Endothelial cell of umbilical vein (primary cell): Measurements from ENCODE around the gene SMCP. TPM values are rescaled to one million over a fixed set of nuclear protein-coding genes. Genes with fewer than 3 reads are reported as not detected.

Source experiments
- BruUV-seq: library from RNA; stranded (reverse); fragments of 400-500 nt; replicated peaks from 2 replicates; lab custom pipeline; 2021; lab: Mats Ljungman, UMichigan
- CTCF ChIA-PET: fragments of 300-600, 350-600 bp; sonication (Branson Sonifier 250); formaldehyde crosslinking; loops from one replicate; lab custom pipeline; 2021; ENCODE audit warnings: antibody characterized with exemption, inconsistent platforms; lab: Charles Lee
- POLR2A ChIA-PET: fragments of 300-600, 350-600 bp; sonication (Branson Sonifier 250); formaldehyde crosslinking; loops from one replicate; lab custom pipeline; 2021; ENCODE audit warnings: antibody characterized with exemption, inconsistent platforms; lab: Charles Lee
- DNase-seq: peaks from one replicate; pipeline ENCODE4 v3.0.0-alpha.2; 2011; ENCODE audit warnings: low read depth, low spot score
- FAIRE-seq: peaks from 2 replicates; lab custom pipeline; 2011; peaks lifted over from hg19 to GRCh38; lab: Jason Lieb, UNC
- H2AFZ ChIP-seq: 2 replicates; pipeline ENCODE4 v1.6.0; 2012; ENCODE audit warnings: low read depth, low read length, control low read depth, inconsistent platforms
- H3K27ac ChIP-seq: 2 replicates; pipeline ENCODE4 v1.5.1; 2011; ENCODE audit warnings: low read depth, mild to moderate bottlenecking, control low read depth, low read length, moderate library complexity; ENCODE audit not compliant: insufficient read depth
- H3K27me3 ChIP-seq, 2 experiments: 2 replicates each; pipeline versions ENCODE4 v1.6.0 to v1.6.1; 2011; ENCODE audit warnings: low read length in 2 of 2, mixed read lengths in 1 of 2; ENCODE audit not compliant: control insufficient read depth in 2 of 2, insufficient read depth in 2 of 2
- H3K36me3 ChIP-seq, 2 experiments: 2 replicates in 1 of 2; 3 replicates in 1 of 2; pipeline ENCODE4 v1.5.1; 2011; ENCODE audit warnings: low read length in 2 of 2, mild to moderate bottlenecking in 1 of 2, moderate library complexity in 1 of 2; ENCODE audit not compliant: control insufficient read depth in 2 of 2, insufficient read depth in 2 of 2; ENCODE audit errors: extremely low read depth in 1 of 2
- H3K4me1 ChIP-seq: 3 replicates; pipeline ENCODE4 v1.5.1; 2011; ENCODE audit warnings: mild to moderate bottlenecking, low read length; ENCODE audit not compliant: control insufficient read depth, insufficient read depth; ENCODE audit errors: extremely low read depth
- H3K4me2 ChIP-seq: 2 replicates; pipeline ENCODE4 v1.6.1; 2011; ENCODE audit warnings: low read length, control low read depth, mixed read lengths; ENCODE audit not compliant: insufficient read depth
- H3K4me3 ChIP-seq, 3 experiments: fragments of 200-600 bp in 1 of 3; sonication (generic), shearing (Covaris generic) in 1 of 3; replicated peaks in 1 of 3; 2 replicates each; pipeline ENCODE4 v1.5.1; 2011 to 2016; ENCODE audit warnings: control low read depth in 3 of 3, low read length in 3 of 3, mild to moderate bottlenecking in 2 of 3, inconsistent platforms in 1 of 3, low read depth in 1 of 3, moderate library complexity in 1 of 3; ENCODE audit not compliant: insufficient read depth in 1 of 3
- H3K79me2 ChIP-seq: 2 replicates; pipeline ENCODE4 v1.6.0; 2012; ENCODE audit warnings: low read length, inconsistent platforms; ENCODE audit not compliant: control insufficient read depth, insufficient read depth
- H3K9ac ChIP-seq: replicated peaks from 2 replicates; pipeline ENCODE3; 2011; ENCODE audit warnings: low read length, control low read depth; ENCODE audit not compliant: insufficient read depth; ENCODE audit errors: extremely low read depth
- H3K9me1 ChIP-seq: replicated peaks from 3 replicates; pipeline ENCODE4 v1.6.0; 2011; ENCODE audit warnings: mild to moderate bottlenecking, low read length; ENCODE audit not compliant: control insufficient read depth, insufficient read depth; ENCODE audit errors: extremely low read depth
- H3K9me3 ChIP-seq: replicated peaks from 2 replicates; pipeline ENCODE4 v1.5.1; 2012; ENCODE audit warnings: low read length, inconsistent platforms; ENCODE audit not compliant: control insufficient read depth, insufficient read depth
- H4K20me1 ChIP-seq: replicated peaks from 2 replicates; pipeline ENCODE3; 2011; ENCODE audit warnings: mild to moderate bottlenecking, low read length; ENCODE audit not compliant: control insufficient read depth, insufficient read depth; ENCODE audit errors: extremely low read depth
- EZH2 ChIP-seq: IDR thresholded peaks from 2 replicates; pipeline ENCODE4 v1.6.1; 2012; ENCODE audit warnings: borderline replicate concordance, low read depth, mild to moderate bottlenecking, moderate library complexity, low read length, inconsistent platforms; ENCODE audit not compliant: severe bottlenecking
- FOS ChIP-seq: IDR thresholded peaks from 2 replicates; pipeline ENCODE4 v1.6.1; 2011; ENCODE audit warnings: mild to moderate bottlenecking, low read length, moderate library complexity, borderline replicate concordance; ENCODE audit not compliant: insufficient read depth
- GATA2 ChIP-seq: IDR thresholded peaks from 2 replicates; pipeline ENCODE4 v1.7.0; 2011; ENCODE audit warnings: low read depth, mild to moderate bottlenecking, moderate library complexity, mixed read lengths, low read length; ENCODE audit not compliant: insufficient read length, insufficient read depth
- JUN ChIP-seq: IDR thresholded peaks from 2 replicates; pipeline ENCODE4 v1.6.1; 2011; ENCODE audit warnings: borderline replicate concordance, low read depth; ENCODE audit not compliant: insufficient read length, insufficient read depth
- MYC ChIP-seq: IDR thresholded peaks from one replicate; pipeline ENCODE4 v1.6.1; 2011; ENCODE audit warnings: mild to moderate bottlenecking, low read depth, low read length
- POLR2A ChIP-seq: IDR thresholded peaks from 2 replicates; pipeline ENCODE4 v1.6.1; 2012; ENCODE audit warnings: low read depth, mild to moderate bottlenecking, control low read depth, low read length
- POLR2AphosphoS5 ChIP-seq: IDR thresholded peaks from 2 replicates; pipeline ENCODE4 v1.6.1; 2012; ENCODE audit warnings: low read depth, mild to moderate bottlenecking, control low read depth, low read length, moderate library complexity; ENCODE audit not compliant: insufficient read depth
- dilution Hi-C: fragments of 300-500 bp; cut with MboI; formaldehyde crosslinking; loops from one replicate; pipeline ENCODE4 v1.15.0; 2019; ENCODE audit warnings: low sequenced_read_pairs; ENCODE audit not compliant: extremely low pct_ligation_motif_present
- intact Hi-C: fragments of 100-400 bp; cut with micrococcal nuclease; formaldehyde crosslinking; loops from one replicate; pipeline ENCODE4 v1.10.0; 2022
- polyA plus RNA-seq, 4 experiments: library from polyadenylated mRNA; depleted of rRNA in 3 of 4; stranded (reverse) in 3 of 4; unstranded in 1 of 4; fragments of >200 nt; gene quantifications; 2 replicates each; pipeline versions ENCODE4 v1.2.1 to v1.2.3, GENCODE V29; 2011 to 2012; ENCODE audit warnings: missing spikeins in 1 of 4
- total RNA-seq: library from RNA; stranded (reverse); gene quantifications from 2 replicates; pipeline ENCODE4 v1.2.3, GENCODE V29; 2021
- TF ChIP-seq, protein P1 (sequence below): IDR thresholded peaks from 2 replicates; pipeline ENCODE4 v1.6.1; 2011; ENCODE audit not compliant: insufficient read depth, insufficient read length
- TF ChIP-seq, protein P2 (sequence below), 2 donors: IDR thresholded peaks; 1 replicate in 1 of 2; 2 replicates in 1 of 2; pipeline ENCODE4 v1.5.1; 2011; ENCODE audit warnings: low read length in 2 of 2, mild to moderate bottlenecking in 2 of 2, moderate library complexity in 2 of 2, control low read depth in 1 of 2, inconsistent platforms in 1 of 2, low read depth in 1 of 2; ENCODE audit not compliant: insufficient read depth in 1 of 2; ENCODE audit errors: extremely low read depth in 1 of 2

Gene SMCP
- total and polyA plus RNA-seq, 2 donors (not counting 3 experiments of a cell fraction or from before 2014, with no cell fraction given), result not detected

DNA sequence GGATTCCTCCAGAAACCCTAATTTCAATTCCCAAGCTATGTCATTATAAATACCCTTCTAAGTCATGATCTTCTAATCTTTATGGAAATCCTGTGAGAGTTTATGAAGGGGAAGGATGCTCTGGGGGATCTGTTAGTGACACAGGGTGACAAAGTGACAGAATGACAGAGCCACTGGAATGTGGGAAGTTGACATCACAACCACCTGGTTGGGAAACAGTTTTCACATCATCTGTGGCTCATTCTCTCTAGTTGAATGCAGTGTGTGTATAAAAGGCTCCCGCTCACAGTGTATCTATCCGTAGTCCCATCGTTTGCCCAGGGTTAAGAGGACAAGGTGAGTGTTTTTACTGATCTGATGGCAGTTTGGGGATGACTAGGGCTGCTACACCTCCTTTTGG, 18.4 kb upstream of the SMCP start, which contains the start of gene LCE7A:
Gene LCE7A (plus strand): TSS at position 301 of the 400 bp plus-strand sequence. CDS start 702 bp downstream, outside the sequence.
- Histone ChIP-seq H2AFZ (no peak within 1 kb of the TSS), H3K27ac (no peak within 1 kb of the TSS), H3K4me2 (no peak within 1 kb of the TSS), H3K4me3 (no peak within 1 kb of the TSS), H3K4me1 (no peaks in the 10 kb centered on the region), H3K9me1 (no peaks in the 10 kb centered on the region), H4K20me1 (no peaks in the 10 kb centered on the region), H3K27me3 (no peaks in the 10 kb centered on the region), H3K9ac (no peak within 1 kb of the TSS), H3K9me3 (no peaks in the 10 kb centered on the region), H3K79me2 (no peaks in the 10 kb centered on the region), H3K36me3 (no peaks in the 10 kb centered on the region)
- no peak for DNase-seq
- CTCF ChIA-PET, result no interaction called here
- POLR2A ChIA-PET, result no interaction called here
- FAIRE-seq, result no peak
- intact Hi-C loops (no loop called here), dilution Hi-C loops (no loop called here)
- TF ChIP-seq GATA2 (no peak), JUN (no peak), POLR2AphosphoS5 (no peak)
- no TSS peak for BruUV-seq

DNA sequence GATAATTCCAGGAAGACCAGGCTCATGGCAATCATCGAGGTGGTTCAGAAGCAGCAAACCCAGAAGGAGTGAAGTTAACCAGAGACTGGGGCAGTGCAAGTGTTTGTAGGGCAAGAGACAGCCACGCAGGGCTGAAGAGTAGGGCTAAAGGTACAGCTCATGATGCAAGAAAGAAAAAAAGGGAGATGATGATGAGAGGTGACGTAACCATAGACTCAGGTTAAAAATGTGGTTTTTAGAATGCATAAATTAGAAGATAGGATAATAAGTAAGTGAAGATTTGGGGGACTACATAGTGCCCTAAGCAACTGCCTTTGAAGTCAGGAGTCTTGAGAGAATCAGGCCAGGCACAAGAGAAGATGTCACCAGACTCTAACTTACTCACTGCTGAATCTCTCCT, 18.0 kb upstream of the SMCP start:
- CTCF ChIA-PET, result no interaction called here
- no peak for TF ChIP-seq POLR2A
- TF ChIP-seq GATA2, result no peak
- TF ChIP-seq JUN, result no peak
- no peak for TF ChIP-seq POLR2AphosphoS5
- TF ChIP-seq MYC, result no peak
- no peak for TF ChIP-seq FOS
- TF ChIP-seq, protein P1, sequence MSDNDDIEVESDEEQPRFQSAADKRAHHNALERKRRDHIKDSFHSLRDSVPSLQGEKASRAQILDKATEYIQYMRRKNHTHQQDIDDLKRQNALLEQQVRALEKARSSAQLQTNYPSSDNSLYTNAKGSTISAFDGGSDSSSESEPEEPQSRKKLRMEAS, result no peak
- TF ChIP-seq EZH2, result no peak
- TF ChIP-seq, protein P2, sequence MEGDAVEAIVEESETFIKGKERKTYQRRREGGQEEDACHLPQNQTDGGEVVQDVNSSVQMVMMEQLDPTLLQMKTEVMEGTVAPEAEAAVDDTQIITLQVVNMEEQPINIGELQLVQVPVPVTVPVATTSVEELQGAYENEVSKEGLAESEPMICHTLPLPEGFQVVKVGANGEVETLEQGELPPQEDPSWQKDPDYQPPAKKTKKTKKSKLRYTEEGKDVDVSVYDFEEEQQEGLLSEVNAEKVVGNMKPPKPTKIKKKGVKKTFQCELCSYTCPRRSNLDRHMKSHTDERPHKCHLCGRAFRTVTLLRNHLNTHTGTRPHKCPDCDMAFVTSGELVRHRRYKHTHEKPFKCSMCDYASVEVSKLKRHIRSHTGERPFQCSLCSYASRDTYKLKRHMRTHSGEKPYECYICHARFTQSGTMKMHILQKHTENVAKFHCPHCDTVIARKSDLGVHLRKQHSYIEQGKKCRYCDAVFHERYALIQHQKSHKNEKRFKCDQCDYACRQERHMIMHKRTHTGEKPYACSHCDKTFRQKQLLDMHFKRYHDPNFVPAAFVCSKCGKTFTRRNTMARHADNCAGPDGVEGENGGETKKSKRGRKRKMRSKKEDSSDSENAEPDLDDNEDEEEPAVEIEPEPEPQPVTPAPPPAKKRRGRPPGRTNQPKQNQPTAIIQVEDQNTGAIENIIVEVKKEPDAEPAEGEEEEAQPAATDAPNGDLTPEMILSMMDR (IDR thresholded peaks at IDR 0.05; ENCODE audit: extremely low read depth in 1 of 2, insufficient read depth in 1 of 2, low read depth in 1 of 2, low read length in 2 of 2), result no peak
- Histone ChIP-seq H3K4me3 (no peak overlapping the region), H3K4me1 (no peaks in the 10 kb centered on the region), H3K27me3 (no peaks in the 10 kb centered on the region), H3K27ac (no peak overlapping the region), H3K4me2 (no peak overlapping the region), H2AFZ (no peak overlapping the region), H3K36me3 (no peaks in the 10 kb centered on the region), H3K9me1 (no peaks in the 10 kb centered on the region), H4K20me1 (no peaks in the 10 kb centered on the region), H3K9ac (no peak overlapping the region), H3K9me3 (no peaks in the 10 kb centered on the region), H3K79me2 (no peaks in the 10 kb centered on the region)
- dilution Hi-C loops (no loop called here), intact Hi-C loops (no loop called here)
- no peak for FAIRE-seq
- POLR2A ChIA-PET, result no interaction called here
- BruUV-seq, result no TSS peak
- DNase-seq, result no peak
